HG03521 (cell line): Measurements from ENCODE around the gene SOCS3.

Experiments
- ATAC-seq: cut with Tn5 transposase; IDR thresholded peaks from one replicate; pipeline ENCODE4 v1.9.1; 2021; ENCODE audit warnings: mild to moderate bottlenecking, moderate library complexity; ENCODE audit not compliant: unreplicated experiment

Gene SOCS3

DNA sequence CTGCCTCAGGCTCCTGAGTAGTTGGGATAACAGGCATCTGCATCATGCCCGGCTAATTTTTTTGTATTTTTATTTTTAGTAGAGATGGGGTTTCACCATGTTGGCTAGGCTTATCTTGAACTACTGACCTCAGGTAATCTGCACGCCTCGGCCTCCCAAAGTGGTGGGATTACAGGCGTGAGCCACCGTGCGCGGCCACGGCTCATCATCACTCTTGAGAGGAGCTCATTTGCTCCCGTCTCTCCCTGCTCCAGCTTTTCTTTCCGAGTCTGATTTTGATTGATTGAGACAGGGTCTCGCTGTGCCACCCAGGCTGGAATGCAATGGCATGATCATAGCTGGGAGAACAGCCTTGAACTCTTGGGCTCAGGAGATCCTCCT is 31.2 kb upstream of the SOCS3 start:
- no peak for ATAC-seq

DNA sequence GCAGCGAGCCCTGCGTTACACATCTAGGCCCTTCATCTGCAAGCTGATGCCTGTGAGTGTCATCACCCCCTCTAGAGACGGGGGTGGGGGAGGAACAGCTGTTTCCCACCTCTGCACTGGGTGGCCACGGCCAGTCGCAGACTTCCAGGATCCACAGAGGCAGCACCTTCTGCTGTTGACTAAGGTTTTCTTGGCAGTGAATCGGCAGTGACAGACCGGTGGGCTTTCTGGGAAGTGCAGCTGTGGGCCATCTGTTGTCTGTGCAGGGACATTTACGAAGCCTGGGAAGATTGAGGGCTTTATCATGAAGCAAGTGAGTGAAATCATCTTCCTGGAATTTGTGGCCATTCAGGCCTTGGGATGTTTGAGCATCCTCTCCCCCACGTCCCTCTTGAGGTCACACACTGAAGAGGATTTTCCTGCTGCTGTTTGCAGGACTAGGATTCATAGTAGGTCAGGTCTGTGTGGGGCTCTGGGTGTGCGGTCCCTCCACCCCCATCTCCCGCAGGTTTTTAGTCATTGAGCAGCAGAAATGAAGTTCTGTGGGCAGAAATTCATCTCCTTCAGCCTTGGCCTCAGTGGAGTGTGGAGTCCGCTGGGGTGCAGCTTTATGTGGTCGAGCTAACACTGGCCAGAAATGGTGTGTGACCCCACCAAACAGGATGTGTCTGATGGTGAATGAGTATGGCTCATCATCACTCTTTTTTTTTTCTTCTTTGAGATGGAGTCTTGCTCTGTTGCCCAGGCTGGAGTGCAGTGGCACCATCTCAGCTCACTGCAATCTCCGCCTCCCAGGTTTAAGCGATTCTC is 30.6 kb upstream of the SOCS3 start:
- ATAC-seq = no peak

DNA sequence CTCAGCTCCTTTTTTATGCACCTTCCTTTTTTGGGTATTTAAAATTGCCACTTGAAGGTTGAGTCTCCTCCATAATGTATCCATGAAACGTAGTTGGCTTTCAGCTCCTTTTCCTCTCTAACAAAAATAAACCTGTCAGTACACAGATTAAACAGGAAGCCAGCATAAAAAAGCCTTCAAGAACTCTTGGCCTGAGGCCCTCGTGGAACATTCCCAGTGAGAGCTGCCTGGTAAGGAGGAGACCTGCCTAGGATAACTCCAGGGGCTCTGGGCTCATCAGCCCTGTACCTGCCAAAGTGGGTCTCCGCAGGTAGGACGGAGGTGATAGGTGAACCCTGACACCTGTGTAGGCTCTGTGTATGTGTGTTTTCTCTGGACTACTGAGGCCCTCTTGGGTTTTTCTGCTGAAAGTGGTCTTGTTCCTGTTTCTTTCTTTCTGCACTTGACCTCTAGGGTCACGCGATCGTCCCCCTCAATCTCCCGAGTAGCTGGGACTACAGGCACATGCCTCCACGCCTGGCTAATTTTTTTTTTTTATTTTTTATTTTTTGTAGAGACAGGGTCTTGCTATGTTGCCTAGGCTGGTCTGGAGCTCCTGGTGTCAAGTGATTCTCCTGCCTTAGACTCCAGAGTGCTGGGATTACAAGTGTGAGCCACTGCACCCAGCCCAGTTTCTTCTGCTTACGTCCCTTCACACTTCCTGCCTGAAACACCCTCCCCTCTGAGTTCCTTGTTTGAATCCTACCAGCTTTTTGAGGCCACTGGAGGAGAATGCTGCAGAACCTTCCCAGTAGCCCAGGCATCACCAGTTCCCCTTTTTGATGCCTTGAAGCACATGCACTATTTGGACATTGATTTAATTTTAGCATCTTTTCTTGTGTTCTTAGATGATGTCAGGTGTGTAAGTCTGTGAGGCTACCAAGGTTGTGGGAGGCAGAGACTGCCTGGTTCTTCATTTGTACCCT is 28.4 kb upstream of the SOCS3 start:
- no peak for ATAC-seq

DNA sequence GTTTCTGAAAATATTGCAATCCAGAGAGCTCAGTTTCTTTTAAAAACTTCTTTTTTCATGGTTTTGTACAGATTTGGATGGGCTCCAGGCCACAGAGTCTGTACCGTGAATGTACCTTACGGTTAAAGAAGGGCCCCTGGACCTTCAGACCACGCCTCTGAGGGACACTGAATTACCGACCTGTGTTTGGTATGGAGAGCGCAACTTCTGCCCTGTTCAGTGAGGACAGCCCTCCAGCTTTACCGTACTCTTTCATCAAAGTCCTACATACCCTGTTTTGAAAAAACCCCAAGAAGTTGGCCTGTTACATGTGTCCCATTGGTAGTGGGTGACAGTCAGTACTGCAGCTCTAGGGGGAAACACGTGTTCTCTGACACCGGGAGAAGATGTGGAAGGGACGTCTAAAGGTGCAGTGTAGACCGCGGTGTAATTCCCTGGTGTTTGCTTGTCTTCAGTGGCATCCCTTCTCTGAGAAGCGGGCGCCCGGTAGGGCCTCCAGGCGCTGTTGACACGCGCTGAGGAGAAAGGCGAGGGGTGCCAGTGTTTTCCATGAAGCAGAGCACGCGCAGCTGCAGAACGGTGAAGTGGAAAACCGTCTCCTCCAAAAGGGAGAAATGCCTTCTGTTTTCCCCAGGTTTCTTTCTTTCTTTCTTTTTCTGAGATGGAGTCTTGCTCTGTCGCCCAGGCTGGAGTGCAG is 24.8 kb upstream of the SOCS3 start:
- no peak for ATAC-seq

DNA sequence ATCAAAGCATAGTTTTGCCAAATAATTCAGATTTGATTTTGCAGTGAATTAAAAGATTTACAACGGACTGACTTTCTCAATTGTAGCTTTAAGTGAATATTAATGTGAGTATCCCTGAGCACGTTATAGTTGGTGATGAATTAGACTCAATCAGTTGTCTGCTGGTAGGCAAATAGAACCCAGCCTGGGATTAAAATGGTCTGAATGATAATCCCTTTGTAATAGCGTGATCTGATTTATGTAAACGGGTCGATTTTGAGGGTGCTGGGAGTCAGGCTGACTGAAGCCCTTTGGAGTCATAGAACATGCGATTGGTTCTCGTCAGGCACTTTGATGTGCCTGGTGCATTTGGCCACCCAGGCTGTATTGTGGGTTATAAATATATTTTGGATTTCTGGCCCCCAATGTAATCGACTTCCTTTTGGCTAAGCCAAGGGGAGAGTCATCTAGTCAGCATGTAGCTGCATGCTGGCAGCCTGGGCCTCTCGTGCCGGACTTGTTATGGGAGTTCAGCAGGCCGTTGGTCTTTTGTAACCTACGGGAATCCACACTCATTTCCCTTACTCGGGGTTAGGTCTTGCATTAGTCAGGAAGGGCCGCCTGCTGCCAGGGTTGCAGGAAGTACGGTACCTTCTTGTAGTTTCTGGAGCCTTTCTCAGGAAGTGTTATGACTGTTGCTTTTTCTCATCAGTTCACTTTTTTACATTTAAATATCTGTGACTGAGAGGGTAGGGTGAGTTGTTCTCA is 24.0 kb upstream of the SOCS3 start:
- no peak for ATAC-seq

DNA sequence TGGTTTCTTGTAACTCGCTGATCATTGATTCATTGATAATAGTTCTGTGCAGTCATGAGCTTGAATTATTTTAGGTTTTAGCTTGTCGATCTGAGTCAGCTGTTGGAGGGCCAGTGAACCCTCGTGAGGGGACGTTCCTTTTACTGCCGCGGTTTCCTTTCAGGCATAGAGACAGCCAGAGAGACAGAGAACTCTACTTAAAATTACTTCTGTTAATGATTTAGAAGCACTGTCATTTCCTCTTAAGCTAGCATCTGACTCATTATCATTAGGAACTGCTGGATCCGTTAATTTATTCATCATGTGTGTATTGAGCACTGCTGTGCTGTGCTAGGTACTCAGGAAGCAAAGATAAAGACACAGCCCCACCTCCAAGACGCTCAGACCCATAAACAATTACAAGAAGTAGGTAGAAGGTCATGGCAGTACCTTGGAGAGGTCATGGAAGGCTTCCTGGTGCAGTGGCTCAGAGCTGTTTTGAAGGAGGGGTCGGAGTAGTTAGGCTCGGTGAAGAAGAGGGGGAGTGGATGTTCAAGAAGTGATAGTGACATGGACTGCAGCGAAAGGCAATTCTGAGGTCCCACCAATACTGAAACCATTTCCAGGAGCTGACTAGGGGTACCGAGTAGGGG is 21.8 kb upstream of the SOCS3 start:
- ATAC-seq = no peak

DNA sequence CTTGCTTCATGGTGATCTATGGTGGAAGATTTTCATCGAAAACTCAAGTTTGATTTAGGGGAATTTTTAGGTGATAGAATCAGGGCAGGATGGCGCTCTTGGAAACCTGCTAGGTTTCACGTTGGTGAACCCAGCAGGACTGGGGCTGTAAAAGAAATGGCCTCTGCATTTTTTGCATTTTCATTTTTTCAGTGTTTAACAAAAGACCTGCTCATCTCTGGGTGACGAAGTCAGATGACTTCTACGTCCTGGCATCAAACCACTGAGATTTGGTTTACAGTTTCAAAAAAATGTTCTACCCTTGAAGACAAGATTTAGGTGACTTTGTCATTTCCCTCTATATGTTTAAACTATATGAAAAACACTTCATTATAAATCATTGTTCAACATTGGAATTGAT is 20.5 kb upstream of the SOCS3 start:
- no peak for ATAC-seq

DNA sequence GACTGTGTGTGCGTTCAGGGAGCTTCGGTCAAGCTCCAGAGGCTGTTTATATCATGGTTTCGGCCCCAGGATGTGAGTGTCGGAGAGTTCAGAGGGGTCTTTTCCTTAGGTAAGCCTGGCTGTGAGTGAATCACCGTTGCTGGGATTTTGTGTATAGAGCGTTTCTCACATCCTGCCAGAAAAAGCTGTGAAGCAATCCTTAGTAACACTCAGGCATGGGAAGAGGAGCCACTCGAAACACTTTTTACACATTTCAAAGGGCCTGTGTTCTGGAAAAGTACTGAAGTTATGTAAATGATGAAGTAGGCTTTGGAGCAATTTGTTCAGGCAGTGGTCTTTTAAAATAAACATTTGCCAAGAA is 19.2 kb upstream of the SOCS3 start:
- no peak for ATAC-seq

DNA sequence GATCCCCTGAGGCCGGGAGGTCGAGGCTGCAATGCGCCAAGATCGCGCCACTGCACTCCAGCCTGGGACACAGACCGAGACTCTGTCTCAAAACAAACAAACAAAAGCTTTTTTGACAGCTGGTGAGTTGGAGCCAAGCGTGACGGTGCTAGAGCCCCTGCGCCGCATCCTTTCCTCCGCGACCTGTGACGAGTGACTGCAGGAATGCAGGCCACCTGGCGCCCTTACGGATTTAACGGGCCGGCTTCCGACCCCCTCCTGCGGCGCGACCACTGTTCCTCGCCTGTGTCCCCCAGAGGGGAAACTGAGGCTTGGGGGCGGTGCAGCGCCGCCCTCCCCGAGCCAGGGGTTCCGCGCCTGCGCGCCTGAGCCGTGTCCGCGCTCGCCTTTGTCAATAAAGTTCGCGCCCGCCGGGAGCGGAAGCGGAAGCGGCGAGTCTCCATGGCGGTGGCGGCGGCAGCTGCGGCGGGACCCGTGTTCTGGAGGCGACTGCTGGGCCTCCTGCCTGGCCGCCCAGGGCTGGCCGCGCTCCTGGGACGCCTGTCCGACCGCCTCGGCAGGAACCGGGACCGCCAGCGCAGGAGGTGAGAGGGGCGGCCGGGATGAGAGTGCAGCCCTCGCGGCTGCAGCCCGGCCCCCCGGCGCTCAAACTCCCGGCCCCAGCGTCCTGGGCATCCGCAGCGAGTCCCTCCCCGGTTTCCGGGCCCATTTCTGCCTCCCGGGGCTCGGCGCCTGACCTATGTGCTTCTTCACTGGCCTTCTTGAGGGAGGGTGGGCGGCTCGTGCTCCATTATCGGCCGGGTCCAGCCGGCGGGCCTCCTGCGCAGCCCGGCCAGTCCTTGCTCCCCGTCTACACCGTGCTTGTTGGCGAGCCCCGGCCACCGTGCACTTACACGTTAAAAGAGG is 18.6 kb upstream of the SOCS3 start, which contains the start of gene PGS1:
PGS1 (plus strand) TSS at position 425 of the 906 bp plus-strand sequence; CDS start at position 442, 17 bp downstream.
- ATAC-seq = peak; percentile 52

DNA sequence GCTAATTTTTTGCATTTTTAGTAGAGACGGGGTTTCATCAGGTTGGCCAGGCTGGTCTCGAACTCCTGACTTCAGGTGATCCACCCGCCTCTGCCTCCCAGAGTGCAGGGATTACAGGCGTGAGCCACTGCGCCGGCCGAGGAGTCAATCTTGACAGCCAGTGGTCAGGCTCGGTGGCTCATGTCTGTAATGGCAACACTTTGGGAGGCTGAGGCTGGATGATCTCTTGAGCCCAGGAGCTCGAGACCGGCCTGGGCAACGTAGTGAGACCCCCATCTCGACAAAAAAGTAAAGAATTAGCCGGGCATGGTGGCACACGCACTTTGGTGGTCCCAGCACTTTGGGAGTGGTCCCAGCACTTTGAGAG is 18.0 kb upstream of the SOCS3 start:
- no peak for ATAC-seq

DNA sequence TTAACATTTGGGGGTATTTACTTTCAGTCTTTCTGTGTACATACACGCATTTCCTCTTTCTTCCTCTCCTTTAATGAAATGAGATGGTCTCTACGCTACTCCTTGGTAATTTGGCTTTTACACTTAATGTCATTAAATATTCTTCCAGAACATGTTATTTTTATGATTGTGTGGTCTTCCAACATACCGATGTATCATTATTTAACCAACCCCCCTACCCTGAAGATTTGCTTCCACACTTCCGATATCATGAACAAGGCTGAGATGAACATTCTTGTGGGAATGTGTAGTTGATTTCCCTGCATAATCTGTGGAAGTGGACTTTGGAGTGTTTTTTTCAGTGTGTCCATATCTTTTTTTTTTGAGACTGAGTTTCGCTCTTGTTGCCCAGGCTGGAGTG is 16.3 kb upstream of the SOCS3 start:
- no peak for ATAC-seq

DNA sequence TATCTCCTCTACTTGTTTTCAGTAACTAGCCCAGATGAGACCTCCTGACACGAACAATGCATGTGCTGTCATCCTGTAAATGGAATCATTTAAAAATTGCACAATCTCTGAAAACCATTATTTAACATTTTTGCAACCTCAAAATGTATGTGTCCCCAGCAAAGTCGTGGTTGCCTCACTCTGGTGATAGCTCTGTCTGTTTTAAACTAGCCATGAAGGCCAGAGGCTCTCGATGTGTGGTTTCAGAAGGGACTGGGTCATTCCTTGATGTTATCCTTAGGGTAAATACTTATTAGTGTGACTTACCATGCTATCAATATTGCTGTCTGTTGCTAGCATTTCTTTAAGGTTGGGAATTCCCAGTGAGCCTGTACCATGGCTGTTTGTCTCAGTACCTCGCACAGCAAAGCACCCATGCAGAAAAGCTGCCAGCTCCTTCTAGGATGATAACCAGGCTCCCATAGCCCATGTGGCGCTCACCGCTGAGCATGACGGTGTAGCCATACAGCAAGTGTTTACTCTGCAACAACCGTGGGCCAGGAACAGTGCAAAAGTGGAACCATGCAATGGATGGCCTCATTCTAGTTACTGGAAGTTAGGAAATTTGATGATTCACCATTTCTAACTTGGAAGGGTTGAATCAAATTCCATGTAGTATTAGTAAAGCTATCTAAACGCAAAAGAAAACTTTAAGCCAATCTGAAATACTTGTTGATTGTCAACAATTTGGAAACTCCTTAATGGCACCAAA is 15.7 kb upstream of the SOCS3 start:
- ATAC-seq = no peak

DNA sequence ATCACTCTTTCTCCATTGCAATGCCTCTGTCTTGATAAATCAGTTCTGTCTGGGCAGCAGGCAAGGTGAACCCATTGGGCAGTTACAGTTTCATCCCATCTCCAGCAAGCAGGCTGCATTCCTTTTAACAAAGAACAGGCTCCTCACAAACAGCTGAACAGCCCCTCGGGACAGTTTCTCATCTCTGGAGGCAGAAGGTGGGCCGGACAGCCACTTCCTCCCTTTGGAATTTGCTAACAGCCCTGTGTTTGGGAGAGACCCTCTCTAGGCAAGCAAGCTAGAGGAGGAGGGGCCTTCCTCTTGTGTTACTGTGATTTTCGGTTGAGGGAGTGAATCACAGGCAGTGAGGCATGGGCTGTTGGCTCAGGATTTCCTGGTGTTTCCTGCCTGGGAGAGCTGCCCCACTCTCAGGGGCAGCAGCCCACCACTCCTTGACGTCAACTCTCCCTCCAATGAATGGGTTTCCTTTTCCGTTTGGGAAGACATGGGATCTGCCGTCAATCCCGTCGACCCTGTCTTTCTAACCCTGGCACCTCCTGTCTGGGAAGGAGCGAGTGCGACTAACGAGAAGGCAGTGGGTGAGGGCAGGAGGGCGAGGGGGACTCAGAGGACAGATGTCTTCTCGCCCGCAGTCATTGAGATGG is 14.9 kb upstream of the SOCS3 start:
- no peak for ATAC-seq

DNA sequence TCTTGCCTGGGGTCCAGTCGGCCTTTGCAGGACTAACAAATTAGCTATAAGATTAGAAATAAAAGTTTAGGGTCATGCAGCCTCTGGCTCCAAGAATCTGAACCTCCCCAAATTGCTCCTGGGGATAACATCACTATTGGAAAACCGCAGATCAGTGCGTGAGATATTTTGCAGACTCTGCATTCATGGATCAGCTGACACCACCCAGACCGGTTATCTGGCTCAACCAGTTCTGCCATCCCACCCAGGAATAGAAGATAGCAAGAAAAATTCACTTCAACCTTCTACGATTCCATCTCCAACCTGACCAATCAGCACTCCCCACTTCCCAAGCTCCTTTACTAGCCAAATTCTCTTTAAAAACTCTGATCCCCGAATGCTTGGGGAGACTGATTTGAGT is 14.3 kb upstream of the SOCS3 start:
- ATAC-seq = no peak

DNA sequence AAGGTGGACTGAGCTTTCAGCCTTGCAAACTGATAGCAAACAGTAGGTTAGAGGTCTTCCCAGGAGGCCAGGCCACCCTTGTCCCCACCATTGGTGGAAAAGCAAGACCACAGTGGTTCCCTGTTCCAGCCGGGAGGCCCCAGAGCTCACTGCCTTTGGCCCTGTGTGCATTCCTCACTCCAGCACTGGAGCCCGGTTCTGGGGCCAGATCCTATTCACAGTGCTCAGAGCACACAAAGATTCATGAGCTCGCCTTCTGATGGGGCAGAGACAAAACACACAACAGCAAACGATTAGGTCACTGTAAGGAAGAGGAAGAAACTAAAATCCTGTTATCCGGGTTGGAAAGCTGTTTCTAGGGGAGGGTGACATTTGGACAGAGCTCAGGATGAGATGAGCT is 13.0 kb upstream of the SOCS3 start:
- no peak for ATAC-seq

DNA sequence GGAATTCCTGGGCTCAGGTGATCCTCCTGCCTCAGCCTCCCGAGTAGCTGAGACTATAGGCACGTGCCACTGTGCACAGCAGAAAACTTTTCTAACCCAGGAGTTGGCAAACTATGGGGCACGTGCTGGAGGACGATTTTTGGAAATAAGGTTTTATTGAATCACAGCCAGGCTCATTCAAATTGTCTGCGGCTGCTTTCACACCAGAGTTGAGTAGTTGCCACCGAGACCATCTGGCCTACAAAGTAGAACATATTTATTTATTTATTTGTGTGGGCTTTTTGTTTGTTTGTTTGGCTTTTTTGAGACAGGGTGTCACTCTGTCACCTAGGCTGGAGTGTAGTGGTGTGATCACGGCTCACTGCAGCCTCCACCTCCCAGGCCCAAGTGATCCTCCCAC is 11.2 kb upstream of the SOCS3 start:
- ATAC-seq = no peak

DNA sequence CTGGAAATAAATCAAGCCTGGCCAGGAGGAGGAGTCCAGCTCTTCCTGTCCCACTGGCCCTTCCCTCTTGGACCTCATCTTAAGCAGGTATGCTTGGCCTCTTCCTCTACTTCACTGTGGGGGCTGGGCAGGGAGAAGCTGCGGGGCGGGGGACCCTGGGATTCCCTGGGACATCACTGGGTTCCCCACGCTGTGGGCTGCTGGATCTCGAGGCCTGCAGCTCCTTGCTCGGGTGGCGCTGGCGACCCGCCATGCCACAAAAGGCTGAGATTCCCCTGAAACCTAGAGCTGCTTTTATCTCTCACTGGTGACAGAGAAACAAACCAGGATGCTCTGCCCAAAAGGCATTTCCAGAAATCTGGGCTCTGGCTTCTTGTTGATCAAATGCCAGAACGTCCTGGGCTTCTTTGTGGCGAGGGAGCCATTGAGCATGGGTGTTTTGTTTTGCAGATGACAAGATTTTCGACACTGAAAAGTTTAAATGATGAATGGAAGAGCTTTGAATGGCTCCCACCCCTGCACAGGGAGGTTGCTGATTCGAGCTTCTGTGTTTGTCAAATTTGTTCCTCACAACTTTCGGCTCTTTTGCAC is 10.0 kb upstream of the SOCS3 start:
- no peak for ATAC-seq
